ENCODE results near the gene SDF4.
A peak's percentile ranks its signal among the peaks of the same experiment; 100 is the strongest.
"Not testable (repeated sequence)": the region's sequence is repeated elsewhere in the genome, so short reads cannot be mapped to it uniquely, and the experiment has no call there.

SDF4 gene

GRCh38 chr1:1178794-1179331 lies 52.9 kb downstream of the SDF4 start:
- Histone ChIP-seq H2AK5ac (ENCODE audit: low read depth, low read length) (peak overlapping the region; percentile 96), H3K4me1 (ENCODE audit: control insufficient read depth in 2 of 2, insufficient read depth in 1 of 2, low read depth in 1 of 2, low read length in 2 of 2) (peaks cover 9 to 12% of the 10 kb centered on the region in 2 donors), H3K36me3 (replicated peaks in 1 of 2; ENCODE audit: control insufficient read depth in 2 of 2, insufficient read depth in 2 of 2, low read length in 2 of 2) (no peaks in the 10 kb centered on the region), H3K79me1 (ENCODE audit: low read depth, low read length) (peaks cover 4% of the 10 kb centered on the region), H3K9me3 (replicated peaks in 1 of 2; ENCODE audit: control insufficient read depth in 2 of 2, insufficient read depth in 1 of 2, low read depth in 1 of 2, low read length in 2 of 2) (peaks cover 0 to 7% of the 10 kb centered on the region in 2 donors), H2BK5ac (ENCODE audit: low read length) (no peak overlapping the region), H3K27ac (replicated peaks; ENCODE audit: low read length) (no peak overlapping the region), H2BK120ac (ENCODE audit: low read depth, low read length) (no peak overlapping the region), H3K18ac (ENCODE audit: low read length) (peak overlapping the region; percentile 90), H2BK12ac (ENCODE audit: low read length) (peak overlapping the region; percentile 22), H3K4me2 (ENCODE audit: insufficient read depth, low read length, poor library complexity, severe bottlenecking) (no peak overlapping the region), H4K8ac (ENCODE audit: low read depth, low read length) (no peak overlapping the region), H2BK15ac (ENCODE audit: low read length) (peak overlapping the region; percentile 89), H3K23ac (ENCODE audit: low read depth, low read length, poor library complexity) (peak overlapping the region; percentile 89), H3K4me3 (ENCODE audit: low read length in 2 of 2) (no peak overlapping the region), H2AFZ (ENCODE audit: low read length) (no peak overlapping the region), H4K91ac (ENCODE audit: low read depth, low read length, poor library complexity) (no peak overlapping the region), H3K27me3 (ENCODE audit: control insufficient read depth in 3 of 3, insufficient read depth in 3 of 3, low read depth in 1 of 3, low read length in 3 of 3) (peaks cover 0 to 38% (median 10%) of the 10 kb centered on the region in 3 experiments), H3K14ac (ENCODE audit: low read length) (peak overlapping the region; percentile 56), H3K9ac (ENCODE audit: low read depth, low read length, poor library complexity) (peak overlapping the region; percentile 77), H3K4ac (ENCODE audit: low read length) (no peak overlapping the region)
- DNase-seq (ENCODE audit: low spot score) = no peak
- WGBS, 2 donors (ENCODE audit: extremely low coverage in 2 of 2, insufficient read length in 2 of 2, insufficient replicate concordance in 1 of 2) = no CpG with 5 or more reads among the region's 32 CpGs

GRCh38 chr1:1177452-1178206 lies 54.2 kb downstream of the SDF4 start:
- Histone ChIP-seq H2BK120ac (ENCODE audit: low read depth, low read length) (no peak overlapping the region), H3K18ac (ENCODE audit: low read length) (no peak overlapping the region), H3K27me3 (ENCODE audit: control insufficient read depth in 3 of 3, insufficient read depth in 3 of 3, low read depth in 1 of 3, low read length in 3 of 3) (peaks cover 0 to 48% (median 10%) of the 10 kb centered on the region in 3 experiments), H2BK5ac (ENCODE audit: low read length) (no peak overlapping the region), H3K4me3 (ENCODE audit: low read length in 2 of 2) (no peak overlapping the region), H3K9ac (ENCODE audit: low read depth, low read length, poor library complexity) (no peak overlapping the region), H3K14ac (ENCODE audit: low read length) (no peak overlapping the region), H3K79me1 (ENCODE audit: low read depth, low read length) (peaks cover 2% of the 10 kb centered on the region), H3K4me1 (ENCODE audit: control insufficient read depth in 2 of 2, insufficient read depth in 1 of 2, low read depth in 1 of 2, low read length in 2 of 2) (peaks cover 16 to 18% of the 10 kb centered on the region in 2 donors), H3K23ac (ENCODE audit: low read depth, low read length, poor library complexity) (peak overlapping the region; percentile 16), H2AFZ (ENCODE audit: low read length) (no peak overlapping the region), H3K36me3 (replicated peaks in 1 of 2; ENCODE audit: control insufficient read depth in 2 of 2, insufficient read depth in 2 of 2, low read length in 2 of 2) (no peaks in the 10 kb centered on the region), H4K8ac (ENCODE audit: low read depth, low read length) (no peak overlapping the region), H3K4me2 (ENCODE audit: insufficient read depth, low read length, poor library complexity, severe bottlenecking) (no peak overlapping the region), H2BK12ac (ENCODE audit: low read length) (peak overlapping the region; percentile 41), H3K4ac (ENCODE audit: low read length) (no peak overlapping the region), H3K27ac (replicated peaks; ENCODE audit: low read length) (no peak overlapping the region), H3K9me3 (replicated peaks in 1 of 2; ENCODE audit: control insufficient read depth in 2 of 2, insufficient read depth in 1 of 2, low read depth in 1 of 2, low read length in 2 of 2) (peaks cover 0 to 7% of the 10 kb centered on the region in 2 donors), H4K91ac (ENCODE audit: low read depth, low read length, poor library complexity) (no peak overlapping the region), H2AK5ac (ENCODE audit: low read depth, low read length) (no peak overlapping the region), H2BK15ac (ENCODE audit: low read length) (peak overlapping the region; percentile 3)
- DNase-seq (ENCODE audit: low spot score) = no peak
- WGBS, 2 donors (ENCODE audit: extremely low coverage in 2 of 2, insufficient read length in 2 of 2, insufficient replicate concordance in 1 of 2) = no CpG with 5 or more reads among the region's 21 CpGs

- Histone ChIP-seq H3K23ac (ENCODE audit: low read depth, low read length, poor library complexity) (peak overlapping the region; percentile 75), H3K4ac (ENCODE audit: low read length) (no peak overlapping the region), H3K14ac (ENCODE audit: low read length) (peak overlapping the region; percentile 47), H3K27ac (replicated peaks; ENCODE audit: low read length) (no peak overlapping the region), H3K9me3 (replicated peaks in 1 of 2; ENCODE audit: control insufficient read depth in 2 of 2, insufficient read depth in 1 of 2, low read depth in 1 of 2, low read length in 2 of 2) (peaks cover 0 to 7% of the 10 kb centered on the region in 2 donors), H2BK12ac (ENCODE audit: low read length) (peak overlapping the region; percentile 88), H4K8ac (ENCODE audit: low read depth, low read length) (no peak overlapping the region), H2BK15ac (ENCODE audit: low read length) (no peak overlapping the region), H3K4me1 (ENCODE audit: control insufficient read depth in 2 of 2, insufficient read depth in 1 of 2, low read depth in 1 of 2, low read length in 2 of 2) (peaks cover 16 to 18% of the 10 kb centered on the region in 2 donors), H2AFZ (ENCODE audit: low read length) (no peak overlapping the region), H3K4me3 (ENCODE audit: low read length in 2 of 2) (peak overlapping the region in 1 of 2 donors; percentile 70), H2BK5ac (ENCODE audit: low read length) (no peak overlapping the region), H3K18ac (ENCODE audit: low read length) (no peak overlapping the region), H2AK5ac (ENCODE audit: low read depth, low read length) (no peak overlapping the region), H3K9ac (ENCODE audit: low read depth, low read length, poor library complexity) (peak overlapping the region; percentile 16), H4K91ac (ENCODE audit: low read depth, low read length, poor library complexity) (no peak overlapping the region), H3K36me3 (replicated peaks in 1 of 2; ENCODE audit: control insufficient read depth in 2 of 2, insufficient read depth in 2 of 2, low read length in 2 of 2) (no peaks in the 10 kb centered on the region), H3K79me1 (ENCODE audit: low read depth, low read length) (peaks cover 2% of the 10 kb centered on the region), H3K4me2 (ENCODE audit: insufficient read depth, low read length, poor library complexity, severe bottlenecking) (no peak overlapping the region), H2BK120ac (ENCODE audit: low read depth, low read length) (no peak overlapping the region), H3K27me3 (ENCODE audit: control insufficient read depth in 3 of 3, insufficient read depth in 3 of 3, low read depth in 1 of 3, low read length in 3 of 3) (peaks cover 0 to 53% (median 10%) of the 10 kb centered on the region in 3 experiments)
- WGBS, 2 donors (ENCODE audit: extremely low coverage in 2 of 2, insufficient read length in 2 of 2, insufficient replicate concordance in 1 of 2) = no CpG with 5 or more reads among the region's 7 CpGs
- DNase-seq (ENCODE audit: low spot score) = no peak
Measured at GRCh38 chr1:1176931-1177330, 54.9 kb downstream of the SDF4 start.

- Histone ChIP-seq H3K18ac (ENCODE audit: low read length) (peak overlapping the region; percentile 71), H3K27me3 (ENCODE audit: control insufficient read depth in 3 of 3, insufficient read depth in 3 of 3, low read depth in 1 of 3, low read length in 3 of 3) (peaks cover 0 to 59% (median 10%) of the 10 kb centered on the region in 3 experiments), H3K23ac (ENCODE audit: low read depth, low read length, poor library complexity) (peak overlapping the region; percentile 65), H2BK15ac (ENCODE audit: low read length) (peak overlapping the region; percentile 58), H3K4me1 (ENCODE audit: control insufficient read depth in 2 of 2, insufficient read depth in 1 of 2, low read depth in 1 of 2, low read length in 2 of 2) (peaks cover 10 to 15% of the 10 kb centered on the region in 2 donors)
- H4K8ac ChIP-seq (ENCODE audit: low read depth, low read length); H2AK5ac ChIP-seq (ENCODE audit: low read depth, low read length); H3K9me3 ChIP-seq (replicated peaks in 1 of 2; ENCODE audit: control insufficient read depth in 2 of 2, insufficient read depth in 1 of 2, low read depth in 1 of 2, low read length in 2 of 2); H3K27ac ChIP-seq (replicated peaks; ENCODE audit: low read length); H3K4ac ChIP-seq (ENCODE audit: low read length); H3K14ac ChIP-seq (ENCODE audit: low read length); H4K91ac ChIP-seq (ENCODE audit: low read depth, low read length, poor library complexity); H3K9ac ChIP-seq (ENCODE audit: low read depth, low read length, poor library complexity); DNase-seq (ENCODE audit: low spot score); H3K36me3 ChIP-seq (replicated peaks in 1 of 2; ENCODE audit: control insufficient read depth in 2 of 2, insufficient read depth in 2 of 2, low read length in 2 of 2); H3K4me3 ChIP-seq (ENCODE audit: low read length in 2 of 2); H3K79me1 ChIP-seq (ENCODE audit: low read depth, low read length); H2BK5ac ChIP-seq (ENCODE audit: low read length); H3K4me2 ChIP-seq (ENCODE audit: insufficient read depth, low read length, poor library complexity, severe bottlenecking); H2BK12ac ChIP-seq (ENCODE audit: low read length); H2BK120ac ChIP-seq (ENCODE audit: low read depth, low read length); H2AFZ ChIP-seq (ENCODE audit: low read length): not testable (repeated sequence)
- no CpG with 5 or more reads among the region's 22 CpGs for WGBS, 2 donors (ENCODE audit: extremely low coverage in 2 of 2, insufficient read length in 2 of 2, insufficient replicate concordance in 1 of 2)
Measured at GRCh38 chr1:1176063-1176761, 55.6 kb downstream of the SDF4 start.

Measured in neuronal stem cell (in vitro differentiated cells).